Endothelial cell of umbilical vein (primary cell): ENCODE data around the gene GDF3. TPM values are rescaled to one million over a fixed set of nuclear protein-coding genes. Genes with fewer than 3 reads are reported as not detected.
A peak's percentile ranks its signal among the peaks of the same experiment; 100 is the strongest.

Experiments
- BruUV-seq: library from RNA; stranded (reverse); fragments of 400-500 nt; replicated peaks from 2 replicates; lab custom pipeline; 2021; lab: Mats Ljungman, UMichigan
- CTCF ChIA-PET: fragments of 300-600, 350-600 bp; sonication (Branson Sonifier 250); formaldehyde crosslinking; loops from one replicate; lab custom pipeline; 2021; ENCODE audit warnings: antibody characterized with exemption, inconsistent platforms; lab: Charles Lee
- POLR2A ChIA-PET: fragments of 300-600, 350-600 bp; sonication (Branson Sonifier 250); formaldehyde crosslinking; loops from one replicate; lab custom pipeline; 2021; ENCODE audit warnings: antibody characterized with exemption, inconsistent platforms; lab: Charles Lee
- DNase-seq: peaks from one replicate; pipeline ENCODE4 v3.0.0-alpha.2; 2011; ENCODE audit warnings: low read depth, low spot score
- FAIRE-seq: peaks from 2 replicates; lab custom pipeline; 2011; peaks lifted over from hg19 to GRCh38; lab: Jason Lieb, UNC
- H2AFZ ChIP-seq: 2 replicates; pipeline ENCODE4 v1.6.0; 2012; ENCODE audit warnings: low read depth, low read length, control low read depth, inconsistent platforms
- H3K27ac ChIP-seq: 2 replicates; pipeline ENCODE4 v1.5.1; 2011; ENCODE audit warnings: low read depth, mild to moderate bottlenecking, control low read depth, low read length, moderate library complexity; ENCODE audit not compliant: insufficient read depth
- H3K27me3 ChIP-seq, 2 experiments: 2 replicates each; pipeline versions ENCODE4 v1.6.0 to v1.6.1; 2011; ENCODE audit warnings: low read length in 2 of 2, mixed read lengths in 1 of 2; ENCODE audit not compliant: control insufficient read depth in 2 of 2, insufficient read depth in 2 of 2
- H3K36me3 ChIP-seq, 2 experiments: 2 replicates in 1 of 2; 3 replicates in 1 of 2; pipeline ENCODE4 v1.5.1; 2011; ENCODE audit warnings: low read length in 2 of 2, mild to moderate bottlenecking in 1 of 2, moderate library complexity in 1 of 2; ENCODE audit not compliant: control insufficient read depth in 2 of 2, insufficient read depth in 2 of 2; ENCODE audit errors: extremely low read depth in 1 of 2
- H3K4me1 ChIP-seq: 3 replicates; pipeline ENCODE4 v1.5.1; 2011; ENCODE audit warnings: mild to moderate bottlenecking, low read length; ENCODE audit not compliant: control insufficient read depth, insufficient read depth; ENCODE audit errors: extremely low read depth
- H3K4me2 ChIP-seq: 2 replicates; pipeline ENCODE4 v1.6.1; 2011; ENCODE audit warnings: low read length, control low read depth, mixed read lengths; ENCODE audit not compliant: insufficient read depth
- H3K4me3 ChIP-seq, 3 experiments: fragments of 200-600 bp in 1 of 3; sonication (generic), shearing (Covaris generic) in 1 of 3; replicated peaks in 1 of 3; 2 replicates each; pipeline ENCODE4 v1.5.1; 2011 to 2016; ENCODE audit warnings: control low read depth in 3 of 3, low read length in 3 of 3, mild to moderate bottlenecking in 2 of 3, inconsistent platforms in 1 of 3, low read depth in 1 of 3, moderate library complexity in 1 of 3; ENCODE audit not compliant: insufficient read depth in 1 of 3
- H3K79me2 ChIP-seq: 2 replicates; pipeline ENCODE4 v1.6.0; 2012; ENCODE audit warnings: low read length, inconsistent platforms; ENCODE audit not compliant: control insufficient read depth, insufficient read depth
- H3K9ac ChIP-seq: replicated peaks from 2 replicates; pipeline ENCODE3; 2011; ENCODE audit warnings: low read length, control low read depth; ENCODE audit not compliant: insufficient read depth; ENCODE audit errors: extremely low read depth
- H3K9me1 ChIP-seq: replicated peaks from 3 replicates; pipeline ENCODE4 v1.6.0; 2011; ENCODE audit warnings: mild to moderate bottlenecking, low read length; ENCODE audit not compliant: control insufficient read depth, insufficient read depth; ENCODE audit errors: extremely low read depth
- H3K9me3 ChIP-seq: replicated peaks from 2 replicates; pipeline ENCODE4 v1.5.1; 2012; ENCODE audit warnings: low read length, inconsistent platforms; ENCODE audit not compliant: control insufficient read depth, insufficient read depth
- H4K20me1 ChIP-seq: replicated peaks from 2 replicates; pipeline ENCODE3; 2011; ENCODE audit warnings: mild to moderate bottlenecking, low read length; ENCODE audit not compliant: control insufficient read depth, insufficient read depth; ENCODE audit errors: extremely low read depth
- EZH2 ChIP-seq: IDR thresholded peaks from 2 replicates; pipeline ENCODE4 v1.6.1; 2012; ENCODE audit warnings: borderline replicate concordance, low read depth, mild to moderate bottlenecking, moderate library complexity, low read length, inconsistent platforms; ENCODE audit not compliant: severe bottlenecking
- FOS ChIP-seq: IDR thresholded peaks from 2 replicates; pipeline ENCODE4 v1.6.1; 2011; ENCODE audit warnings: mild to moderate bottlenecking, low read length, moderate library complexity, borderline replicate concordance; ENCODE audit not compliant: insufficient read depth
- GATA2 ChIP-seq: IDR thresholded peaks from 2 replicates; pipeline ENCODE4 v1.7.0; 2011; ENCODE audit warnings: low read depth, mild to moderate bottlenecking, moderate library complexity, mixed read lengths, low read length; ENCODE audit not compliant: insufficient read length, insufficient read depth
- JUN ChIP-seq: IDR thresholded peaks from 2 replicates; pipeline ENCODE4 v1.6.1; 2011; ENCODE audit warnings: borderline replicate concordance, low read depth; ENCODE audit not compliant: insufficient read length, insufficient read depth
- MYC ChIP-seq: IDR thresholded peaks from one replicate; pipeline ENCODE4 v1.6.1; 2011; ENCODE audit warnings: mild to moderate bottlenecking, low read depth, low read length
- POLR2A ChIP-seq: IDR thresholded peaks from 2 replicates; pipeline ENCODE4 v1.6.1; 2012; ENCODE audit warnings: low read depth, mild to moderate bottlenecking, control low read depth, low read length
- POLR2AphosphoS5 ChIP-seq: IDR thresholded peaks from 2 replicates; pipeline ENCODE4 v1.6.1; 2012; ENCODE audit warnings: low read depth, mild to moderate bottlenecking, control low read depth, low read length, moderate library complexity; ENCODE audit not compliant: insufficient read depth
- dilution Hi-C: fragments of 300-500 bp; cut with MboI; formaldehyde crosslinking; loops from one replicate; pipeline ENCODE4 v1.15.0; 2019; ENCODE audit warnings: low sequenced_read_pairs; ENCODE audit not compliant: extremely low pct_ligation_motif_present
- intact Hi-C: fragments of 100-400 bp; cut with micrococcal nuclease; formaldehyde crosslinking; loops from one replicate; pipeline ENCODE4 v1.10.0; 2022
- polyA plus RNA-seq, 4 experiments: library from polyadenylated mRNA; depleted of rRNA in 3 of 4; stranded (reverse) in 3 of 4; unstranded in 1 of 4; fragments of >200 nt; gene quantifications; 2 replicates each; pipeline versions ENCODE4 v1.2.1 to v1.2.3, GENCODE V29; 2011 to 2012; ENCODE audit warnings: missing spikeins in 1 of 4
- total RNA-seq: library from RNA; stranded (reverse); gene quantifications from 2 replicates; pipeline ENCODE4 v1.2.3, GENCODE V29; 2021
- TF ChIP-seq, protein P1 (sequence below), 2 donors: IDR thresholded peaks; 1 replicate in 1 of 2; 2 replicates in 1 of 2; pipeline ENCODE4 v1.5.1; 2011; ENCODE audit warnings: low read length in 2 of 2, mild to moderate bottlenecking in 2 of 2, moderate library complexity in 2 of 2, control low read depth in 1 of 2, inconsistent platforms in 1 of 2, low read depth in 1 of 2; ENCODE audit not compliant: insufficient read depth in 1 of 2; ENCODE audit errors: extremely low read depth in 1 of 2
- TF ChIP-seq, protein P2 (sequence below): IDR thresholded peaks from 2 replicates; pipeline ENCODE4 v1.6.1; 2011; ENCODE audit not compliant: insufficient read depth, insufficient read length

The GDF3 gene
- total and polyA plus RNA-seq, 2 donors (not counting 3 experiments of a cell fraction or from before 2014, with no cell fraction given) = 3.1 to 5.0 TPM

DNA sequence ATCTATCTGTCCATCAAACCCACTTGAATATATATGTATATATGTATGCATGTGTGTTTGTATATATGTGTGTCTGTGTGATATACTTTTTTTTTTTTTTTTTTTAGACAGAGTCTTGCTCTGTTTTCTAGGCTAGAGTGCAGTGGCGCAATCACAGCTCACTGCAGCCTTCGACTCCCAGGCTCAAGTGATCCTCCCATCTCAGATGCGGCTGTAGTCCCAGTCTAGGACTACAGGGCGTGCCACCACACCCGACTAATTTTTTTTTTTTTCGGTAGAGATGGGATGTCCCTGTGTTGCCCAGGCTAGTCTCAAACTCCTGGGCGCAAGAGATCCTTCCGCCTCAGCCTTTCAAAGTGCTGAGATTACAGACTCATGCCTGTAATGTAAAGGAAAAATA lies 16.8 kb downstream of the GDF3 start:
- no peak overlapping the region for H3K4me2 ChIP-seq
- FAIRE-seq (no peak), DNase-seq (peak; percentile 23)
- no peak overlapping the region for H3K9ac ChIP-seq
- no peaks in the 10 kb centered on the region for H3K9me1 ChIP-seq
- dilution Hi-C loops (no loop called here), intact Hi-C loops (loop anchor here (10.0 kb wide), 1 partner anchor 316 kb away; no protein-coding TSS in a partner anchor)
- peaks cover 0 to 6% of the 10 kb centered on the region in 2 experiments for H3K27me3 ChIP-seq
- H3K79me2 ChIP-seq = no peaks in the 10 kb centered on the region
- H4K20me1 ChIP-seq = no peaks in the 10 kb centered on the region
- no peaks in the 10 kb centered on the region for H3K9me3 ChIP-seq
- H3K27ac ChIP-seq = no peak overlapping the region
- POLR2A ChIA-PET = interaction anchor here (1.4 kb wide), 1 partner anchor 17 kb away, joined by 4 read pairs; the partner anchor contains the start of gene GDF3
- TF ChIP-seq GATA2 (no peak), POLR2AphosphoS5 (no peak), FOS (no peak), JUN (no peak), EZH2 (no peak), MYC (no peak), POLR2A (no peak)
- TF ChIP-seq, protein P1, sequence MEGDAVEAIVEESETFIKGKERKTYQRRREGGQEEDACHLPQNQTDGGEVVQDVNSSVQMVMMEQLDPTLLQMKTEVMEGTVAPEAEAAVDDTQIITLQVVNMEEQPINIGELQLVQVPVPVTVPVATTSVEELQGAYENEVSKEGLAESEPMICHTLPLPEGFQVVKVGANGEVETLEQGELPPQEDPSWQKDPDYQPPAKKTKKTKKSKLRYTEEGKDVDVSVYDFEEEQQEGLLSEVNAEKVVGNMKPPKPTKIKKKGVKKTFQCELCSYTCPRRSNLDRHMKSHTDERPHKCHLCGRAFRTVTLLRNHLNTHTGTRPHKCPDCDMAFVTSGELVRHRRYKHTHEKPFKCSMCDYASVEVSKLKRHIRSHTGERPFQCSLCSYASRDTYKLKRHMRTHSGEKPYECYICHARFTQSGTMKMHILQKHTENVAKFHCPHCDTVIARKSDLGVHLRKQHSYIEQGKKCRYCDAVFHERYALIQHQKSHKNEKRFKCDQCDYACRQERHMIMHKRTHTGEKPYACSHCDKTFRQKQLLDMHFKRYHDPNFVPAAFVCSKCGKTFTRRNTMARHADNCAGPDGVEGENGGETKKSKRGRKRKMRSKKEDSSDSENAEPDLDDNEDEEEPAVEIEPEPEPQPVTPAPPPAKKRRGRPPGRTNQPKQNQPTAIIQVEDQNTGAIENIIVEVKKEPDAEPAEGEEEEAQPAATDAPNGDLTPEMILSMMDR (IDR thresholded peaks at IDR 0.05; ENCODE audit: extremely low read depth in 1 of 2, insufficient read depth in 1 of 2, low read depth in 1 of 2, low read length in 2 of 2) = no peak
- TF ChIP-seq, protein P2, sequence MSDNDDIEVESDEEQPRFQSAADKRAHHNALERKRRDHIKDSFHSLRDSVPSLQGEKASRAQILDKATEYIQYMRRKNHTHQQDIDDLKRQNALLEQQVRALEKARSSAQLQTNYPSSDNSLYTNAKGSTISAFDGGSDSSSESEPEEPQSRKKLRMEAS = no peak
- CTCF ChIA-PET = interaction anchor here (0.6 to 6.8 kb wide), 5 partner anchors 37 to 315 kb away, joined by 3 to 141 read pairs (median 3); no protein-coding TSS in a partner anchor
- no peak overlapping the region for H3K4me3 ChIP-seq
- H3K4me1 ChIP-seq = peaks cover 3% of the 10 kb centered on the region
- no TSS peak for BruUV-seq
- H2AFZ ChIP-seq = no peak overlapping the region
- no peaks in the 10 kb centered on the region for H3K36me3 ChIP-seq
